GM20431 (cell line): ENCODE data around the gene HSD17B3.
"Not testable (repeated sequence)": the region's sequence is repeated elsewhere in the genome, so short reads cannot be mapped to it uniquely, and the experiment has no call there.

Experiments
- in situ Hi-C: fragments of 300-500 bp; cut with MseI, MboI; formaldehyde crosslinking; loops from one replicate; pipeline ENCODE4 v1.15.0; 2020; ENCODE audit warnings: low sequenced_read_pairs; ENCODE audit not compliant: unreplicated experiment

HSD17B3 gene

DNA sequence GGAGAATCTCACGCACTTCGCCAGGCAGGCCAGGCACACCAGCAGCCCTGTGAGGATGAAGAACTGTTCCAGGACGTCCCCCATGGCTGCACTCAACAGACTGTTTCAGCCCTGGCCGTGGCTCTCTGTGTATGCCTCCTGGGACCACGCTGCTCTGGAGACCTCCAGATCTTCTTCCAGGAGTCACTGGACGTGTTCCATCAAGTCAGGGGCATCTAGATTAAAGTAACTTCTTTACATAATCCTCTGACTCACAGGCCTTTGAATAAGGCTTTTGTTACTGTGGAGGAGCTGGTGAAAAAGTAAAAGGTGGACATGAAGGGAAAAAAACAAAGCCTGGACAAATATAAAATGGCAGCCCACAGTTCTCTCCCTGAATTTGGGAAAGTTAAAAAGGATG is at the start of gene HSD17B3:
TSS of gene HSD17B3 (minus strand) at position 156 of the 400 bp plus-strand sequence. CDS start at position 84, 72 bp downstream.
- in situ Hi-C loops: no loop called here

DNA sequence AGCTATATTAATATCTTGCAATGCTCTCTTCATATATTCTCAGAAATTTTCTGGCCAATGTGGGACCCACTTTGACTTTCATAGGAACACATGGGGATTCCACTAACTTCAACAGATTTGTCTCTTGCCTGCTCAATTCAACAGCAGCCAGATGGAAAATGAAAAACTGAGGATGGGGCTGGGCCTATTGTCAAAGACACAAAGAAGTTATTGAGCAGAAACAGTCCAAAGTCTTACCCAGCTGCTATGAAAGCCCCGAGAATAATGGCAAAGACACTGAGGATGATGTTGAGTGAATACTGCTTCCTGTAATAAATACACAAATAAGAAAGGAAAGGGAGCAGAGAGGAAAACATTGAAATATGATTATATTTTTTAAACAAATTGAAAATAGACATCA is 48.9 kb upstream of the HSD17B3 start:
- in situ Hi-C loops: no loop called here

DNA sequence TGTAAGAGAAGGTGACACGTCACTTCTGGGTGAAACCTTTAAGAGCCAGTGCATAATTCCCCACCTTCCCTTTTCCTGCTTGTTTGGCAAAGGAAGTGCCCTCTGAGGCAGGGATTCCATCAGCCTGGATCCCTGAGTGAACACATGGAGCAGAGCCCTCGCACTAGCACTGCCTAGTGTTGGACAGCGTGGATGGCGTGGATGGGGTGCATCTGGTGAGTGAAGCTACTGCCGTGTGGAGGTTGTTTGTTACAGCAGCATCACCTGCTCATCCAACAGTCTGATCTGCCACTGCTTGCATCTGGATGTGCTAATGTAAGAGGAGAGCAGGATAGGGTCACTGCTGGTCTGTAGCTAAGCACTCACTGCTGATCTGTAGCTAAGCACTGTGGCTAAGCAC is 46.3 kb upstream of the HSD17B3 start:
- in situ Hi-C loops: loop anchor here (25.0 kb wide), 1 partner anchor 314 kb away; the partner anchor contains the start of gene PRXL2C

DNA sequence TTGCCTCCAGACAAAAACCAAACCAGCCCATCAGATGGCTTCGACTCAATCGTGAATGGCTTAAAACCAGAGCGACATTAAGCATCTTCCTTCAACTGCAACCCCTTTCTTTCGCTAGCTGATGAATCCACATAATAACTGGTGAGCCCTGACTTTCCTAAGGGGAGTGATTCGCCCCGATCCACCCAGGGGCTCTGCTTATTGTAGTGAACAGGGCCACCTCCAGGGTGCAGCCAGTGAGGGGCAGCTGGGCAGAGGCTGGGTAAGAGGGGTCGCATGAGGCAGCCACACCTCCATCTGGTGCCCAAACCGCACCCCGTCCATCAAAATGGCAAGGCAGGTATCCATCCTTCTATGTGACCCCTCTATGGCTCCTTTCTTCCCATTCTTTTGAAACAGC is 43.6 kb upstream of the HSD17B3 start:
- in situ Hi-C loops: loop anchor here (25.0 kb wide), 1 partner anchor 317 kb away; the partner anchor contains the start of gene PRXL2C

DNA sequence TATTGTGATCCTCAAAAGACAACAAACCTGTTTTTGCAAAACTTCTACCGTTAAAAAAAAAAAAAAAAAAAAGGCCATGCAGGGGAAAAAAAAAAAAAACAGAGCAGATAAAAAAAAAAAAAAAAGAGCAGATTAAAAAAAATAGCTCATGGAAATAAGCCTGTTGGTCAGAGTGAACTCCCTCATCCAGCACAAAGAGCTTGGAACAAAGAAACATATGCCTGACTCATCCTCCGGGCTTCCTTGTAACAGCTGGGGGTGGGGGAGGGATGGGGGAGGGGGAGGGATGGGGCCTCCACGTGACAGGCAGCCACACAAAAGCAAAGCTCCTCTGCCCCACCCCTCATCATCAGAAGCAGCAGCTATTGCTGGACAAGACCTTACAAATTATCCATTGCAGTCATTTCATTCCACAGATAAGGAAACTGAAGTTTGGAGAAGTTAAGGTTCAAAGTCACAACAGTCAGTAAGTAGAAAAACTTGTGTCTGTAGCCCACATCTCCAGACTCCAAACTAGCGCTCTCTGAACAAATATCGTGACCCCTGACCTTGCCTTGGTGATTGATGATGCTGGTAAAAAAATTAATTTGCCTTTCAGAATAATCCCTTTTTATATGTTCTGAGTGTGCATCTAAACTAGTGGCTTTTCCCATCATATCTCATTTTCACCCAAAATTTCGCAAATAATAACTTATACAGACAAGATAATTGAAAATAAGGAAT is 42.6 kb upstream of the HSD17B3 start:
- in situ Hi-C loops: loop anchor here (25.0 kb wide), 1 partner anchor 318 kb away; the partner anchor contains the start of gene PRXL2C

DNA sequence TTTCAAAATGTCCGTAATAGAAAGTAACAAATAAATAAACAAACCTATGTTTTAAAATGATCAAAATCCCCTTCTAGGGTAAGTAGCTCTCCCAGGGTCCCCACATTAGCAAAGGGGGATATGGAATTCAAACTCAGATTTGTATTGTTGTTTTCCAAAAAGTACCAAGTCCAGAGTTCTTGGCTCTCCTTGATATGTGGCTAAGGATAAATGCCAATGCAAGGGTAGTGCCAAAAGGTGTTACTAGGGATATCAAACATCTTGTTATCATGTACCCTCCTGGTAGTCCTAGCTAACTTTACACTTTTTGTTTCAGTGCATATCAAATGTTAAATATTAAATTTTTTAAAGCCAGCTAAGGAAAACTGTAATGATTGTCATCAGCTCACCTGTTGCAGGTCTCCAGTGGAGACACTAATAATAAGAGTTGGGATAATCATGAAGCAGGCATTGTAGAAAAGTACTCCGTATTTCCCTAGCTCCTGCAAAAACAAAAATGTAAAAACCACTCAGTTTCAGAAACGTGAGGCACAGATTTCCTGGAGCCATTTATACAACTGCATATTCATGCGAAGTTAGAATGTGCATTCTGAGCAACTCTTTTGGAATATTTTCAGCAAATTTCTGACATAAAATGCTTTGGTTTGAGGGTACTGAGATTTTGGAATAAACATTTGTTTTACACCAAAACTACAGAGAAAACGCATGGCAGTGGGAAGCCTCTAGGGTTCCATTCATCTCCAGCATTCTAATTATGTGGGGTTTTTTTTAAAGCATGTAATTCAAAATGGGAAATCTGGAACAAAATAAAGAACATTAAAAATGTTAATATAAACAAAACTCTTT is 41.8 kb upstream of the HSD17B3 start:
- in situ Hi-C loops: loop anchor here (25.0 kb wide), 1 partner anchor 319 kb away; the partner anchor contains the start of gene PRXL2C

DNA sequence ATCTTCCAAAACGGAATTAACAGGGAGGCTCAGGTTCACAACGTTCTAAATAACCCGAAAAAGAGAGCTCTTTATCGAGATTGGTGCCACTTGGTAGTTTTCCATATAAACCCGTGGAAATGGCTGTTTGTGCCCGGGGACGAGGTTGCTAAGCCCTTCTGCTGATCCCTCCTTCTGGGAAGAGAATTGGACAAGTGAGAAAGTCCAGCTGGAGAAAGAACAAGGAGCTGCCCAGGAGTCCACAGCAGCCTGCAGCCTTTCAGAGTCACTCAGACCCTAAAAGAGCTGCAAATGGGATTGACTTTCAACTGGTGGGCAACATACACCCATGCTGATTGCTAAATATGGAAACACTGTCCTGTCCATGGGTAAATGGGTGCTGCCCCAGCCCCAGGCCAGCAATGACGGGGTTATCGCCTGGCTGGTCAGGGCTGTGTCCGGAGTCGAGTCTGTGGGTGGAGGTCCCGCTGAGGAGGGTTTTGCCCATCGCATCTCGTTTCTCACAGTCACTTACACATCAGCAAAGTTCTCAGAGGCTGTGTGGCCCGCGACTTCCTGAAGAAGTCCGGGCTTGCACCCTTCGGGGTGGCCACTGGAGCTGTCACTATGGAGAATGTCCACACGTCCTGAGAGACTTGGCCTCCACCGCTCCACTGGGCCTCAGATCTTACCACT is 40.7 kb upstream of the HSD17B3 start:
- in situ Hi-C loops: loop anchor here (25.0 kb wide), 1 partner anchor 320 kb away; the partner anchor contains the start of gene PRXL2C

DNA sequence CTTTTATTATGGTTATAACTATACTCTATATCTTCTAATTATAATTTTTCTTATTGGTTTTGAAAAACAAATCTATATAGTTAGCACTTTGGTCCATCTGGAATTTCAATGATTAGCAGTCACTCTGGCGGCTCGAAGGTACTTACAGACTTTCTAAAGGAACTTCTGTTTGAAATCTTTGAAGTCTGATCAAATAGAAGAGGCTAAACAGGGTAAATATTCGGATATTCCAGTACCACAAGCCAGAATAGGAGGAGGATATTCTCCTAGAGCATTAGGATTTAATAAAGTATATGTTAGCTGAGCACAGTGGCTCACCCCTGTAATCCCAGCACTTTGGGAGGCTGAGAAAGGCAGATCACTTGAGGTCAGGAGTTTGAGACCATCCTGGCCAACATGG is 38.7 kb upstream of the HSD17B3 start:
- in situ Hi-C loops: loop anchor here (25.0 kb wide), 1 partner anchor 322 kb away; the partner anchor contains the start of gene PRXL2C

DNA sequence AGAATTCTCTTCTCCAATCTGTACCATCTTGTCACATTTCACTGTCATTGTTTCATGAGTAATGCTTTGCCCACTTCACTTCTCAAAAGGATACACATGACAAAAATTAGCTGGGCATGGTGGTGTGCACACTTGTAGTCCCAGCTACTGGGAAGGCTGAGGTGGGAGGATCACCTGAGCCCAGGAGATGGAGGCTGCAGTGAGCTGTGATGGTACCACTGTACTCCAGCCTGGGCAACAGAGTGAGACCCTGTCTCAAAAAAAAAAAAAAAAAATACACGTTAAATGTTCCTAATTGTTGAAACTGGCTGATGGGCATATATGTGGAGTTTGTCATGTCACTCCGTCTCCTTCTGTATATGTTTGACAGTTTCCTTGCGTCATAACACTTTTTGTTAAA is 36.3 kb upstream of the HSD17B3 start:
- in situ Hi-C loops: loop anchor here (25.0 kb wide), 1 partner anchor 324 kb away; the partner anchor contains the start of gene PRXL2C

DNA sequence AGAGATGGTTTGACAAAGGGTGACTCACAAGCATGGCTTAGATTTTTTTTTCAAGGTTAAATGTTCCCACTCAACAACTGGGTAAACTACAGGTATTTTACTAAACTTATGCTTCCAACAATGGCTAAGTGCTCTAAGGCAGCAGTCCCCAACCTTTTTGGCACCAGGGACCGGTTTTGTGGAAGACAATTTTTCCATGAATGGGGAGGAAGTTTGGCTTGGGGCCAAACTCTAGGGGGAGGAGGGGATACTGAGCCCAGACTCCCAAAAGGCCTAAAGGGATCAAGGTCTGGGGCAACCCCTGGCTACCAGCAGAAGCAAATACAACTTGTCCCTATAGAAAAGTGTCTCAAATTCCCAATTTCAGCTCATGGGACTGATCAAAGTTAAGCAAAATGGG is 32.0 kb upstream of the HSD17B3 start:
- in situ Hi-C loops: loop anchor here (25.0 kb wide), 1 partner anchor 328 kb away; the partner anchor contains the start of gene PRXL2C

DNA sequence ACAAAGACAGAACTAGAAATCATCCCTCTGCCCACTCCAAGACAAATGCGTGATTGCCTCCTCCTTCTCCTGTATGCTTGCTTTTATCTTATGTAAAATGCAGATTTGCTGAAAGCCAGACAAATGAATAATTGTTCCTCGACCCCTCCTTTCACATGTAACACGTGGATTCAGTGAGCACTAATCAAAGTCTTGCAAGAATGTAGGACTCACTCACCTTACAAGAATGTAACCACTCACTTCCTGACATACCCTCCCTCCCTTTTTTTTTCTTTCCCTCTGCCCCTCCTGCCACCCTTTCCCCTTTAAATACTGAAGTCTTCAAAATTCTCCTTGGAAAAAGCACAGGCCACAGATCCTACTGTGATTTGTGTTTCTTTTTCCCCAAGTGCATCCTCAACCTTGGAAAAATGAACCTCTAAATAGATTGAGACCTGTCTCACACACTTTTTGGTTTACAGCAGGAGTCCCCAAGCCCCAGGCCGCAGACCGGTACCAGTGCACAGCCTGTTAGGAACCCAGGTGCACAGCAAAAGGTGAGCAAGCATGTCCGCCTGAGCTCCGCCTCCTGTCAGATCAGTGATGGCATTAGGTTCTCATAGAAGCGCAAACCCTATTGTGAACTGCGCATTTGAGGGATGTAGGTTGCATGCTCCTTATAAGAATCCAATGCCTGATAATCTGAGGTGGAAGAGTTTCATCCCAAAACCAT is 29.4 kb upstream of the HSD17B3 start:
- in situ Hi-C loops: loop anchor here (25.0 kb wide), 1 partner anchor 331 kb away; the partner anchor contains the start of gene PRXL2C

DNA sequence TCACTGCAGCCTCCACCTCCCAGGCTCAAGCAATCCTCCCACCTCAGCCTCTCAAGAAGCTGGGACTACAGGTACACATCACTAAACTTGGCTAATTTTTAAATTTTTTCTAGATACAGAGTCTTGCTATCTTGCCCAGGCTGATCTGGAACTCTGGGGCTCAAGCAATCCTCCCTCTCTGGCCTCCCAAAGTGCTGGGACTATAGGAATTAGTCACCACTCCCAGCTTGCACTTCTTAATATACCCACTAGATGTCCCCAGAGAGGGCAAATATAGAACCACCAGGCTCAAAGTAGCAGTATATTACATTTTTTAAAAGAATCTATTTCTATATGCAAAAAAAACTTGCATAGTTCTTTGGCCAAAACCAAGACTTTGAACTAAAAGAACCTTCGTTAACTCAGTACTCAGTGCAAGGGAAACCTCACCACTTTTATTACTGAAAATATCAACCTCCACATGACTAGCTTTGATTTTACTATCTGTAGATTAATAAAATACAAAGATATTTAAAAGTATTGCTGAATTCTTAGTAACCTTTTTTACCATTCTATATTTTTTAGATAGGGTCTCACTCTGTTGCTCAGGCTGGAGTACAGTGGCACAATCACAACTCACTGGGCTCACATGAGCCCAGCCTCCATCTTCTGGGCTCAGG is 25.8 kb upstream of the HSD17B3 start:
- in situ Hi-C loops: loop anchor here (25.0 kb wide), 1 partner anchor 334 kb away; the partner anchor contains the start of gene PRXL2C

DNA sequence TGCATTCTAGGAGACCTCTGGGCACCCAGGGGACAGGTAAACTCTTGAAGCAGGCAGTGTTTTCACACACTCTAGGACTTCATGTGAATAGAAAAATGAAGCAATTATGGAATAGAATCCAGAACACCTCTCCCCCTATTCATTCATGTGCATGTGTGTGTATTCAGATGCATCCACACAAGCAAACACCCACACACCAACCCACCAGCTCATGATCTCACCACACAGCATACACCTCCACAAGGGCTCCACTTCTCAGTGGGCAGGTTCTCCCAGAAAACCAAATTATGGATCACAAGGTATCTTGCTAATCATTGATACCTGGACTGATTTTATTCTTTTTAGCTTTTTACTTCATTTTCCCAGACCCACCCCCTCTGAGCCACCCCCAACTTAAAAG is 21.2 kb upstream of the HSD17B3 start:
- in situ Hi-C loops: no loop called here

DNA sequence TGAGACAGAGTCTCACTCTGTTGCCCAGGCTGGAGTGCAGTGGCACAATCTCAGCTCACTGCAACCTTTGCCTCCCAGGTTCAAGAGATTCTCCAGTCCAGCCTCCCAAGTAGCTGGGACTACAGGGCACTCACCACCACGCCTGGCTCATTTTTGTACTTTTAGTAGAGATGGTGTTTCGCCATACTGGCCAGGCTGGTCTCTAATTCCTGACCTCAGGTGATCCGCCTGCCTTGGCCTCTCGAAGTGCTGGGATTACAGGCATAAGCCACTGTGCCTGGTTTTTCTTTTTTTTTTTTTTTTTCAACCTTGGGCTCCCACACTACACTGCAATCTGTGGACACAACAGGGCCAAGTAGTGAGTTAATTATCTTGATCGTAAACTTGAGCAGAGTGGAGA is 20.8 kb upstream of the HSD17B3 start:
- in situ Hi-C loops: not testable (repeated sequence)

DNA sequence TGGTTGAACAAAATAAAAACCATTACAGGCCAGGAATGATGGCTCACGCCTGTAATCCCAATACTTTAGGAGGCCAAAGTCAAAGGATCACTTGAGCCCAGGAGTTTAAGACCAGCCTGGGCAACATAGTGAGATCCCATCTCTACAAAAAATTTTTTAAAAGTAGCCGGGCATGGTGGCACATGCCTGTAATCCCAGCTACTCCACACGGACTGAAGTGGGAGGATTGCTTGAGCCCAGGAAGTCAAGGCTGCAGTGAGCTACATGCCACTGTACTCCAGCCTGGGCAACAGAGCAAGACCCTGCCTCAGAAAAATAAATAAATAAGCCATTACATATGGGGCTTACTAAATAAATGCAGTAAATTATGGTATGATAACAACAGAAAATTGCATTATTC is 20.2 kb upstream of the HSD17B3 start:
- in situ Hi-C loops: not testable (repeated sequence)

DNA sequence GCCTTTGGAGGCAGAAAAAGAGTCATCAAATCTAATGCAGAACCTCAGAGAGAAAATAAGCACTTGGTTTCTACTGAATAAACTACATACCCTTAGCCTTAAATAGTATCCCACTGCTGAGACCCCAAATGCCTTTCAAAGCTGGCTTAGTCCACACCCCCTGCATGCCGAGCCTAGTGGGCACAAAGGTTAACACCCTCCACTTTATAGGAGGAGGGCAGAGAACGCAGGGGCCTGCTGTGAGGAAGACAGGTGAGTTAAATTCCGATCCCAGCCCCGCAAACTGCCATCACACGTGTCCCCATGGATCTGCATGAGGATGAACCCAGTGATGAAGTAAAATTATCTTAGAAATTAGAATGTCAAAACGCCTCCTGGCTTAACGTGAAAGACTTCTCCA is 19.5 kb upstream of the HSD17B3 start:
- in situ Hi-C loops: no loop called here

DNA sequence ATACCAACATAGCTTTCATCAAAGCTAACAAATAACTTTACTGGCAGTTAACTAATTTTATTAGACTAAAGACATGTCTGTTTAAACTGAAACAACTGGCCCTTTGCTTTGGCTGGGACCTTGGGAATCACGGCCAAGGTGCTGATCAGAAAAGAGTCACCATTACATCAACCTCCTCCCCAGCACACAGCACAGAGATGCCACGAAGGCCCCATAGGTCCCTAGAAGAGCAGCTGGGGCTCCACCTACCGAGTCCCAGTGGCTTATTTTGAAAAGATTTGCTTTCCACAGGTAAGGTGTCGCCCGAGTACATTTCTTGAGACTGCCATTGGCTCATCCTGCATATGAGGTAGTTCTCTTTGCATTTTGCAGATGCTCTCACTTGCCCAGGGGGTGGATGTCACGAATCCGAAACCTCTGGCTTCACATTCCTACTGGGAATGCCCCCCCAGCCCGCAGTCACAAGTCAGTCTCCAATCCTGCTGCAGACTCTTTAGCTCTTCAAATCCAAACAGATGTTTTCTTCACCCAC is 18.8 kb upstream of the HSD17B3 start:
- in situ Hi-C loops: no loop called here

DNA sequence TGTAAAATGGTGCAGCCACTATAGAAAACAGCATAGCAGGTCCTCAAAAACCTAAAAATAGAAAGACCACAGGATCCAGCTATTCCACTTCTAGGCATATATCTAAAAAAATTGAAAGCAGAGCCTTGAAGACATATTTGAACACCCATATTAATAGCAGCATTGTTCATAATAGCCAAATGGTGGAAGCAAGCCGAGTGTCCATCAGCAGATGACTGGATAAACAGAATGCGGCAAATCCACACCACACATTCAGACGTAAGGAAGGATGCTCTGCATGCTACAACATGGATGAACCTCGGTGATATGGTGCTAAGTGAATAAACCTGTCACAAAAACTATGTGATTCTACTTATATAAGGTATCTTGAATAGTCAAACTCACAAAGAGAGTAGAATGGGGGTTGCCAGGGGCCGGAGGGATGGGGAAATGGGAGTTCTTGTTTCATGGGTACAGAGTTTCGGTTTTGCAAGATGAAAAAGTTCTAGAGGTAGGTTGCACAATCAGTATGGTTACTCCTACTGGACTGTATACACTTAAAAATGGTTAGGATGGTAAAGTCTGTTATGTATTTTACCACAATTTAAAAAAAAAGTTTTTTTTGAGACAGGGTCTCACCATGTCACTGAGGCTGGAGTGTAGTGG is 17.1 kb upstream of the HSD17B3 start:
- in situ Hi-C loops: no loop called here
